ENCODE measurements around the gene CD209. TPM values are rescaled to one million over a fixed set of nuclear protein-coding genes. Genes with fewer than 3 reads are reported as not detected.

Gene CD209
- total and polyA plus RNA-seq, 8 donors: 0.19 to 7.0 (median 0.48) TPM

DNA sequence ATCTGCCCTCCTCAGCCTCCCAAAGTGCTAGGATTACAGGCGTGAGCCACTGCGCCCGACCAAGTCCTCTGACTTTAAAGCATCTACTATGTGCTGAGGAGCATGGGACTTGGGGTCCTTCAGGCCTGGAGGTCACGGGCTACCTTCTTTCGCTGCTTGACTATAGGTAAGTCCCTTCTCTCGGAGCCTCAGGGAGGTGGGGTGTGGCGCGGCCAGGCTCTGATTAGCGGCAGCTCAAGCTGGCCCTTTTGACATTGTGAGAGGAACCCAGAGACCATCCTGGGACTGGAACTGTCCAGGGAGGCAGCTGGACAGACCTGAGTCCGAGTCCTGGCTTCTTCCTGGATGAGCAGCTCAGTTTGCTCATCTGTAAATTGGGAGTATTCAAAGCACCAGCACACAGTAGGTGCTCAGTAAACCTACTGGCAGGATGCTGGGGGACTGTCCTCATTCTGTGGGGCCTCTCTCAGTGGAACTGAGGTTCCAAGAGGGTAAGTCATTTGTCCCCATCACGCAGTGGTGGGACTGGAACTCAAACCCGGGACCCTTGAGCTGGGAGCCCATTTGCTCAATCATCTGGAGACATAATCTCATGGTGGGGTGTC, 46.2 kb downstream of the CD209 start:
- 76 to 87% methylated on average over 12 of the region's 12 CpGs for WGBS, 2 donors
- FAIRE-seq: no peak
- no peak for ATAC-seq
- no peak for TF ChIP-seq CTCF (IDR thresholded peaks at IDR 0.05)
- no peaks in the 10 kb centered on the region for H3K27me3 ChIP-seq
- H3K4me1 ChIP-seq: no peaks in the 10 kb centered on the region
- intact Hi-C loops (cut with DNase I): no loop called here
- no peak overlapping the region for H3K27ac ChIP-seq
- DNase-seq: no peak
- no peak overlapping the region for H3K4me3 ChIP-seq
- no peaks in the 10 kb centered on the region for H3K36me3 ChIP-seq
- H3K9me3 ChIP-seq: no peaks in the 10 kb centered on the region

DNA sequence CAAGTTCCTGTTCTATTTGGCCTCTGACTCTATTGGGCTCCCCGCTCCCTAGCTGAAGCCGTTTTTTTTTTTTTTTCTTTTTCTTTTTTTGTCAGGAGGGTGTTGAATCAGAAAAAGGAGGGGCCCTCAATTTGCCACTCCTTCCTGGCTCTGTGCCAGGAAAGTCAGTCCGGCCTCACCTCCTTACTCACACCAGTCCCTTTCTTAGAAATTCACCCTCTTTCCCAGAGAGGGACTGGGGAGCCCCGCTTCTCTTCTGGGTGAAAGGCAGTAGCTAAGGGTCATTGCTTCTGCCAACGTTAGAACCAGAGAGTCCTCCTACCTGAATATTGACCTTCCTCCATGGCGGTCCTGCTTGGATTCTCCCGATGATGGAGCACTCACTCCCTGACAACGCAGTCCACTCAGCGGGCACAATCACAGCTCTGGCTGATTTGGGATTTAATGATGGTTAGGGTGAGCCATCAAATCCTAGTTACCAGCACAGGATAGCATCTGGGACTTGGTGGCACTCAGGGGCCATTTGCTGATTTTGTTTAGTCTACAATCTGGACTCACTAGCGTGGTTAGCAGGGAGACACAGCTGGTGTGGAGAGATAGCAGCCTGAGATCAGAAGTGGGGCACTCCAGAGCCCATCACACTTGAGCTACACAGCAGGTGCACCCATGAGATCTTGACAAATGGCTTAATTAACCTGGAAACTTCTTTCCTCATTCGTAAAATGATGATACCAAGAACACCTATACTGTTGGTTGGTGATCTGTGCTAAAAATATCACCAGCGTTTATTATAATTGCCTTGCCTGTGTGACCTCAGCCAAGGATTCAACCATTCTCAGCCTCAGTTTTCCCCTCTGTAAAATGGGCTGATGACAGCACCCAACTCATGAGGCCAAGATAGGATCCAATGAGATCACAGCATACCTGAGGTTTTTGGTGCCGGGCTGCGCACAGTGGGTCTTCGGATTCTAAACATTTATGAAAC, 47.6 kb downstream of the CD209 start:
- WGBS, 2 donors: 47 to 54% methylated on average over 15 of the region's 15 CpGs
- H3K27me3 ChIP-seq: no peaks in the 10 kb centered on the region

DNA sequence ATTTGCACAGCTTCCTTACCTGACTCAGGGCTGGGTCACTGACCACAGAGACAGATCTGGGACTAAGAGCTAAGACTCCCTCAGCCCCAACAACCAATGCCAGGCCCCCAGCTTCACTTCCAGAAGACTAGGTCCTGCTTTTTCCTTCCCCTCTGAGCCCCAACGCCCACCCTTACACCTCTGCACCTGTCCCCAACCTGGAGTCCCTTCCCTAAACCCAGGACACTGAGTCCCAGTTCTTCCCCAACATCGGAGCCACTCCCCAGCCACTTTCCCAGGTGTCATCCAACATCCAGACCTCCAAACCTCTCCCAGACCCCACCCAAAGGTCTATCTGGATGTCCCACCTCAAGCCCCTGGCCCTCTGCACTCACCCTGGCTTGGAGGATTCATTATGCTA, 48.3 kb downstream of the CD209 start:
- WGBS, 2 donors: 26 to 33% methylated on average over 2 of the region's 2 CpGs
- FAIRE-seq (no peak), ATAC-seq (no peak), DNase-seq (no peak)
- H3K9me3 ChIP-seq: no peaks in the 10 kb centered on the region
- no peak overlapping the region for H3K27ac ChIP-seq
- TF ChIP-seq CTCF (IDR thresholded peaks at IDR 0.05): no peak
- intact Hi-C loops (cut with DNase I): no loop called here
- no peaks in the 10 kb centered on the region for H3K36me3 ChIP-seq
- H3K4me1 ChIP-seq: no peaks in the 10 kb centered on the region
- H3K27me3 ChIP-seq: no peaks in the 10 kb centered on the region
- no peak overlapping the region for H3K4me3 ChIP-seq

More for the DNA sequence above, 47.6 kb downstream of the CD209 start:
- Histone ChIP-seq H3K27ac (no peak overlapping the region), H3K36me3 (no peaks in the 10 kb centered on the region), H3K4me1 (no peaks in the 10 kb centered on the region), H3K9me3 (no peaks in the 10 kb centered on the region), H3K4me3 (no peak overlapping the region)
- no peak for TF ChIP-seq CTCF (IDR thresholded peaks at IDR 0.05)
- ATAC-seq (no peak), FAIRE-seq (no peak), DNase-seq (no peak)
- intact Hi-C loops (cut with DNase I): no loop called here

- 16 to 18% methylated on average over 11 of the region's 11 CpGs for WGBS, 2 donors
- no peaks in the 10 kb centered on the region for H3K36me3 ChIP-seq
- no peak for FAIRE-seq
- H3K27ac ChIP-seq: no peak overlapping the region
- H3K27me3 ChIP-seq: no peaks in the 10 kb centered on the region
- TF ChIP-seq CTCF (IDR thresholded peaks at IDR 0.05): no peak
- no peak overlapping the region for H3K4me3 ChIP-seq
- intact Hi-C loops (cut with DNase I): no loop called here
- no peaks in the 10 kb centered on the region for H3K4me1 ChIP-seq
- ATAC-seq: no peak
- DNase-seq: no peak
- H3K9me3 ChIP-seq: no peaks in the 10 kb centered on the region
Observed at GRCh38 chr19:7698583-7698982, 48.8 kb downstream of the CD209 start.
